Parathyroid adenoma (tissue), 2 donors: Measurements from ENCODE around the gene PRKCSH.
"Not testable (repeated sequence)": the region's sequence is repeated elsewhere in the genome, so short reads cannot be mapped to it uniquely, and the experiment has no call there.

Source experiments
- H2AFZ ChIP-seq: fragments of 300-600 bp; sonication (generic); one replicate; pipeline ENCODE4 v1.7.0; 2017; ENCODE audit warnings: antibody characterized with exemption, mild to moderate bottlenecking
- H3K27ac ChIP-seq: fragments of 300-600 bp; sonication (generic); one replicate; pipeline ENCODE4 v1.7.0; 2017
- H3K27me3 ChIP-seq: fragments of 300-600 bp; sonication (generic); one replicate; pipeline ENCODE4 v1.7.0; 2017; ENCODE audit warnings: low read length; ENCODE audit not compliant: control insufficient read depth, insufficient read depth
- H3K36me3 ChIP-seq: fragments of 300-600 bp; sonication (generic); one replicate; pipeline ENCODE4 v1.7.0; 2017; ENCODE audit warnings: low read length; ENCODE audit not compliant: control insufficient read depth, insufficient read depth
- H3K4me1 ChIP-seq: fragments of 300-600 bp; sonication (generic); one replicate; pipeline ENCODE4 v1.7.0; 2017; ENCODE audit warnings: control low read depth
- H3K4me2 ChIP-seq: fragments of 300-600 bp; sonication (generic); one replicate; pipeline ENCODE4 v1.7.0; 2017; ENCODE audit warnings: low read length
- H3K4me3 ChIP-seq: fragments of 300-600 bp; sonication (generic); one replicate; pipeline ENCODE4 v1.7.0; 2017; ENCODE audit warnings: low read depth, low read length
- H3K79me2 ChIP-seq: fragments of 300-600 bp; sonication (generic); one replicate; pipeline ENCODE4 v1.7.0; 2017; ENCODE audit warnings: control low read depth
- H3K9ac ChIP-seq: fragments of 300-600 bp; sonication (generic); one replicate; pipeline ENCODE4 v1.7.0; 2017; ENCODE audit warnings: mild to moderate bottlenecking
- H3K9me3 ChIP-seq: fragments of 300-600 bp; sonication (generic); one replicate; pipeline ENCODE4 v1.7.0; 2017; ENCODE audit warnings: low read length; ENCODE audit not compliant: control insufficient read depth
- TF ChIP-seq, protein P1 (sequence below): fragments of 300-600 bp; sonication (generic); IDR thresholded peaks from one replicate; pipeline ENCODE4 v1.7.0; 2017; ENCODE audit warnings: antibody characterized with exemption, mild to moderate bottlenecking
- donor health status: primary hyperparathyroidism.

Gene PRKCSH

DNA sequence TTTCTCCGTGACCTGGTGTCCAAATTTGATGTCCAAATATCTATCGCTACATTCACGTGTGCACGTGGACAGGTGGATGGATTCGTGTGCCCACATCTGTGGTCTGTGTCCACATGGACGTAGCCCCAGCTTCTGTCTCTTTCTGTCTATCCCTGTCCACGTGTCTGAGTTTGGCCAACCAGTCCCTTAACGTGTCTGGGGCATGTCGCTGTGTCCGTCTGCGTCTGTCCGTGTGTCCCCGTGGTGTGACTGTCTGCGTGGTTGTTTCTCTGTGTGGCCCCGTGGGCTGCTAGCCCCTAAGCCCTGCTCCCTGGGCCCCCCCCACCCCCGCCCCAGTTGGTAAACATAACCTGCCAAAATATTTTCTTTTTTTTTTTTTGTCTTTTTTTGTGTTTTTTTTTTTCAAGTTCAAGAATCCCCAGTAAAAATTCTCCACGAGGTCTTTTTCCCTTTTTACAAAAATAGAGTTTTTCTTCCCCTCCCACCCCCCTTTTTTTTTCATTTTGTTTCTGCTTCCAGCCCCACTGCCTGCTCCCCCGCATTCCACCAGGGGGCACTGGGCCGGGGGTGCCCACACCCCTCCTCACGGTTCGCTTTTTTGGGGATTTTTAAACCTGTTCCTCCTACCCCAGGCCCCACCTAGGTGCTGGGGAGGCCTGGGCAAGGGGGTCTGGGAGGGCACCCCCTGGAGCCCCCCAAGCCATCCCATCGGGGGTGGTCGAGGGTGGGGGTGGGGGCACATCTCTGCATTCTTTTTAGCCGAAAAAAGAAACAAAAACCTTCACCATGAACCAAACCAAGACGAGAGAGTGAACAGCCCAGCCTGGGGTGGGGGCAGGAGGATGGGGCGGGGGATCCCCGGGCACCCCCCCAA lies 18.3 kb downstream of the PRKCSH start:
- Histone ChIP-seq H3K4me1 (no peaks in the 10 kb centered on the region), H3K9ac (no peak overlapping the region), H3K4me3 (no peak overlapping the region), H2AFZ (no peak overlapping the region), H3K9me3 (no peaks in the 10 kb centered on the region), H3K27ac (no peak overlapping the region), H3K36me3 (no peaks in the 10 kb centered on the region), H3K79me2 (no peaks in the 10 kb centered on the region), H3K4me2 (no peak overlapping the region), H3K27me3 (no peaks in the 10 kb centered on the region)
- TF ChIP-seq, protein P1, sequence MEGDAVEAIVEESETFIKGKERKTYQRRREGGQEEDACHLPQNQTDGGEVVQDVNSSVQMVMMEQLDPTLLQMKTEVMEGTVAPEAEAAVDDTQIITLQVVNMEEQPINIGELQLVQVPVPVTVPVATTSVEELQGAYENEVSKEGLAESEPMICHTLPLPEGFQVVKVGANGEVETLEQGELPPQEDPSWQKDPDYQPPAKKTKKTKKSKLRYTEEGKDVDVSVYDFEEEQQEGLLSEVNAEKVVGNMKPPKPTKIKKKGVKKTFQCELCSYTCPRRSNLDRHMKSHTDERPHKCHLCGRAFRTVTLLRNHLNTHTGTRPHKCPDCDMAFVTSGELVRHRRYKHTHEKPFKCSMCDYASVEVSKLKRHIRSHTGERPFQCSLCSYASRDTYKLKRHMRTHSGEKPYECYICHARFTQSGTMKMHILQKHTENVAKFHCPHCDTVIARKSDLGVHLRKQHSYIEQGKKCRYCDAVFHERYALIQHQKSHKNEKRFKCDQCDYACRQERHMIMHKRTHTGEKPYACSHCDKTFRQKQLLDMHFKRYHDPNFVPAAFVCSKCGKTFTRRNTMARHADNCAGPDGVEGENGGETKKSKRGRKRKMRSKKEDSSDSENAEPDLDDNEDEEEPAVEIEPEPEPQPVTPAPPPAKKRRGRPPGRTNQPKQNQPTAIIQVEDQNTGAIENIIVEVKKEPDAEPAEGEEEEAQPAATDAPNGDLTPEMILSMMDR: no peak

DNA sequence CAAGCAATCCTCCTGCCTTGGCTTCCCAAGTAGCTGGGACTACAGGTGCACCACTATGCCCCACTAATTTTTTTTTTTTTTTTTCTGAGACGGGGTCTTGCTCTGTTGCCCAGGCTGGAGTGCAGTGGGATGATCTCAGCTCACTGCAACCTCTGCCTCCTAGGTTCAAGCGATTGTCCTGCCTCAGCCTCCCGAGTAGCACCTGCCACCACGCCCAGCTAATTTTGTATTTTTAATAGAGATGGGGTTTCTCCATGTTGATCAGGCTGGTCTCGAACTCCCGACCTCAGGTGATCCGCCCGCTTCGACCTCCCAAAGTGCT lies 19.8 kb downstream of the PRKCSH start:
- H3K4me1 ChIP-seq, H3K9me3 ChIP-seq, H3K27ac ChIP-seq, H3K27me3 ChIP-seq, H2AFZ ChIP-seq, H3K9ac ChIP-seq, H3K36me3 ChIP-seq, H3K79me2 ChIP-seq, H3K4me3 ChIP-seq, H3K4me2 ChIP-seq: not testable (repeated sequence)

DNA sequence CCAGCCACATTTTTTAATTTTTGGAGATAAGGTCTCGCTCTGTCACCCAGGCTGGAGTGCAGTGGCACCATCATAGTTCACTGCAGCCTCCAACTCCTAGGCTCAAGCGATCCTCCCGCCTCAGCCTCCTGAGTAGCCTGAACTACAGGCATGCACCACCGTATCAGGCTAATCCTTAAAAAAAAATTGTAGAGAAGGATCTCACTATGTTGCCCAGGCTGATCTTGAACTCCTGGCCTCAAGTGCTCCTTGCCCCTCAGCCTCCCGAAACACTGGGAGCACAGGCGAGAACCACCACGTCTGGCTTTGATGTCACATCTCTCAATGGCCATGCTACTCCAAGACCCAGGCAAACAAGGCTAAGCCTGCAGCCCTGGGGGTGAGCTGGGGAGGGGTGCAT lies 21.2 kb downstream of the PRKCSH start:
- H3K9me3 ChIP-seq: no peaks in the 10 kb centered on the region
- no peak overlapping the region for H3K4me3 ChIP-seq
- H3K27me3 ChIP-seq: no peaks in the 10 kb centered on the region
- no peaks in the 10 kb centered on the region for H3K36me3 ChIP-seq
- H3K27ac ChIP-seq: no peak overlapping the region
- H3K4me1 ChIP-seq: no peaks in the 10 kb centered on the region
- TF ChIP-seq, protein P1: no peak
- no peaks in the 10 kb centered on the region for H3K79me2 ChIP-seq
- no peak overlapping the region for H2AFZ ChIP-seq
- H3K9ac ChIP-seq: no peak overlapping the region
- no peak overlapping the region for H3K4me2 ChIP-seq

DNA sequence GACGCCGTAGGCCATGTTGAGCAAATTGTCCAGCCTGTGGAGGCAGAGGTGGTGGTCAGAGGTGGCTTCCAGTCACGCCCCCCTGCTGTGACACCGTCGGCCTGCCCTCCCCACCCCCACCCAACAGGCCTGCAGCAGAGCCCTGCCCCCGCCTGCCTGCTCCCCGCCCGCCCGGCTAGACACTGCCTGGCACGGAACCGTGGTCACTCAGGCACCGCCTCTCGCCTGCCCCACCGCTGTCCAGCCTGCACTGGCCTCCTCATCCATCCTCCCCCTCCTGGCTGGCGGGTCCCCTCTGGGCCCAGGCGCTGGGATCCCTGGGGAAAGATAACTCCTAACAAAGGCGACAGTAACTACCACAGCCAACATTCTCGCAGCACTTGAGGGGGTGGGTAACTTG lies 21.7 kb downstream of the PRKCSH start:
- no peak overlapping the region for H3K9ac ChIP-seq
- no peaks in the 10 kb centered on the region for H3K36me3 ChIP-seq
- H3K79me2 ChIP-seq: no peaks in the 10 kb centered on the region
- H3K9me3 ChIP-seq: no peaks in the 10 kb centered on the region
- TF ChIP-seq, protein P1: no peak
- no peak overlapping the region for H3K27ac ChIP-seq
- H3K4me2 ChIP-seq: no peak overlapping the region
- no peaks in the 10 kb centered on the region for H3K27me3 ChIP-seq
- no peak overlapping the region for H2AFZ ChIP-seq
- no peak overlapping the region for H3K4me3 ChIP-seq
- H3K4me1 ChIP-seq: no peaks in the 10 kb centered on the region

DNA sequence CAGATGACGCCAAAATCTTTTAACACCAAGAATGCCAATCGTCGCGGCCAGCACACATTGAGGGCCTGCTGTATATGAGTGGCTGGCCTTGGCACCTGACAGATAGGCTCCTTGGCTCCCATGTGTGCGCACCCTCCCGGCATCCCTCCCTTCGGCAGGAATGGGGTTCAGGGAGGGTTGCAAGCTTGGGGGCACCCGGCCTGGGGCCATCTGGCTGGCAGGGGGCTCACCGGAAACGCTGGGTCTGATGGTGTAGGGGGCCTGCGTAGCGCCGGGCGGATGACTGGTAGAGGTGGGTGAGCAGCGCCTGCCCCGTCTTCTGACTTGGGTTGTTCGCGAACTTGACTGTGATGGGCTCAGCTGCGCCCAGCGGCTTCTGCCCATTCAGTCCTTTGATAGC lies 22.4 kb downstream of the PRKCSH start:
- no peaks in the 10 kb centered on the region for H3K4me1 ChIP-seq
- no peak overlapping the region for H3K9ac ChIP-seq
- no peak overlapping the region for H3K27ac ChIP-seq
- TF ChIP-seq, protein P1: no peak
- H3K27me3 ChIP-seq: no peaks in the 10 kb centered on the region
- no peak overlapping the region for H2AFZ ChIP-seq
- no peak overlapping the region for H3K4me3 ChIP-seq
- no peaks in the 10 kb centered on the region for H3K9me3 ChIP-seq
- no peaks in the 10 kb centered on the region for H3K36me3 ChIP-seq
- no peak overlapping the region for H3K4me2 ChIP-seq
- H3K79me2 ChIP-seq: no peaks in the 10 kb centered on the region
